Measurements from ENCODE around the gene MS4A6A. TPM values are rescaled to one million over a fixed set of nuclear protein-coding genes. Genes with fewer than 3 reads are reported as not detected.

MS4A6A gene
- total RNA-seq, 1 donor from 2014 or later = 42.1 TPM

DNA sequence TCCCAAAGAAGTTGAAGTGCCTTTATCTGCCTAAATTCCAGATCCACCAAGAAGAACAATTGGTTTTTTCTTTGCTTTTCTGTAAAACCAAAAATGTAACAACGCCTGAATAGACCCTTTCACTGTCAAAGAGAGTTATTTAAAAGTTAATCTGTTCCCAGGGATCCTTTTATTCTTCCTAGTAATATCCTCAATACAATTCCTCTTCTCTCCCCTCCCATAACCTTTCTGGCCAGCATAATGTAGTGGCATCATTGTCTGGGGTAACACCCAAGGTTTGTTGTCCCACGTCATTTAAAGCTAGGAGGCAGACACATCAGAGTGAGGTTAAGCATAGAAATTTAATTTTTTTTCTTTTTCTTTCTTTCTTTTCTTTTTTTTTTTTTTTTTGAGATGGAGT, 54.5 kb downstream of the MS4A6A start:
- no peaks in the 10 kb centered on the region for H3K36me3 ChIP-seq
- H3K4me1 ChIP-seq = no peaks in the 10 kb centered on the region
- no peak overlapping the region for H3K4me3 ChIP-seq
- no peak for DNase-seq
- H3K27ac ChIP-seq (replicated peaks) = no peak overlapping the region
- no peaks in the 10 kb centered on the region for H3K27me3 ChIP-seq (ENCODE audit: low read depth)
- intact Hi-C loops (cut with micrococcal nuclease) = no loop called here
- H3K9me3 ChIP-seq (replicated peaks) = no peaks in the 10 kb centered on the region
- TF ChIP-seq, protein P1, sequence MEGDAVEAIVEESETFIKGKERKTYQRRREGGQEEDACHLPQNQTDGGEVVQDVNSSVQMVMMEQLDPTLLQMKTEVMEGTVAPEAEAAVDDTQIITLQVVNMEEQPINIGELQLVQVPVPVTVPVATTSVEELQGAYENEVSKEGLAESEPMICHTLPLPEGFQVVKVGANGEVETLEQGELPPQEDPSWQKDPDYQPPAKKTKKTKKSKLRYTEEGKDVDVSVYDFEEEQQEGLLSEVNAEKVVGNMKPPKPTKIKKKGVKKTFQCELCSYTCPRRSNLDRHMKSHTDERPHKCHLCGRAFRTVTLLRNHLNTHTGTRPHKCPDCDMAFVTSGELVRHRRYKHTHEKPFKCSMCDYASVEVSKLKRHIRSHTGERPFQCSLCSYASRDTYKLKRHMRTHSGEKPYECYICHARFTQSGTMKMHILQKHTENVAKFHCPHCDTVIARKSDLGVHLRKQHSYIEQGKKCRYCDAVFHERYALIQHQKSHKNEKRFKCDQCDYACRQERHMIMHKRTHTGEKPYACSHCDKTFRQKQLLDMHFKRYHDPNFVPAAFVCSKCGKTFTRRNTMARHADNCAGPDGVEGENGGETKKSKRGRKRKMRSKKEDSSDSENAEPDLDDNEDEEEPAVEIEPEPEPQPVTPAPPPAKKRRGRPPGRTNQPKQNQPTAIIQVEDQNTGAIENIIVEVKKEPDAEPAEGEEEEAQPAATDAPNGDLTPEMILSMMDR (IDR thresholded peaks at IDR 0.05; ENCODE audit: borderline replicate concordance) = no peak

GRCh38 chr11:60127311-60127811, 55.5 kb downstream of the MS4A6A start:
- Histone ChIP-seq H3K9me3 (replicated peaks) (no peaks in the 10 kb centered on the region), H3K27me3 (ENCODE audit: low read depth) (no peaks in the 10 kb centered on the region), H3K27ac (replicated peaks) (no peak overlapping the region), H3K36me3 (no peaks in the 10 kb centered on the region), H3K4me1 (no peaks in the 10 kb centered on the region), H3K4me3 (no peak overlapping the region)
- TF ChIP-seq, protein P1 (IDR thresholded peaks at IDR 0.05; ENCODE audit: borderline replicate concordance) = no peak
- intact Hi-C loops (cut with micrococcal nuclease) = no loop called here
- no peak for DNase-seq

DNA sequence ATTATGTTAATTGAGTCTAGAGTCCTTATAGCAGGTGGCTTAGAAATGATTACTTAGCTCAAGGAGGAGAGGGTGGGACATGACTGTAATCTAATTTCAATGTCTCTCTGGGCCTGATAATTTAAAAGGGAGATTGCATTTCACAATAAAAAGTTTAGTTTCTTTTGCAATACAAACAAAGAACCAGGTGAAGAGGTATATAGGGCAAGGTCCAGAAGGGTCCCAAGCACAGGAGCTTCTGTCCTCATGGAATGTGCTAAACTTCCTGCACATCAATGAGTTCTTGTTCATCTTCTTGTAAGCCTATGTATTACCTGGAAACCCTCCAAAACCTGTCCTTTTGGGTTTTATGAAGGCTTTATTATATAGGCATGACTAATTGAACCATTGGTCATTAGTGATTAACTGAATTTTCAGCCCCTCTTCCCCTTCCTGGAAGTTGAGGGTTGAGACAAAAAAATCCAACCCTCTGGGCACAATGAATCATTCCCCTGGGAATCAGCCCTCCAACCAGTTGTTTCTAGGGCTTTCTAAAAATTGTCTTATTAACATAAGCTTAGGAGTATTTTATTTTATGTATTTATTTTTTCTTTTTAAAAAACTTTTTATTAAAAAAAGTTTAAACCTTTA, 56.8 kb downstream of the MS4A6A start:
- TF ChIP-seq, protein P1 (IDR thresholded peaks at IDR 0.05; ENCODE audit: borderline replicate concordance) = no peak
- H3K36me3 ChIP-seq = no peaks in the 10 kb centered on the region
- H3K27ac ChIP-seq (replicated peaks) = no peak overlapping the region
- intact Hi-C loops (cut with micrococcal nuclease) = no loop called here
- no peak overlapping the region for H3K4me3 ChIP-seq
- DNase-seq = no peak
- no peaks in the 10 kb centered on the region for H3K9me3 ChIP-seq (replicated peaks)
- no peaks in the 10 kb centered on the region for H3K4me1 ChIP-seq
- no peaks in the 10 kb centered on the region for H3K27me3 ChIP-seq (ENCODE audit: low read depth)

DNA sequence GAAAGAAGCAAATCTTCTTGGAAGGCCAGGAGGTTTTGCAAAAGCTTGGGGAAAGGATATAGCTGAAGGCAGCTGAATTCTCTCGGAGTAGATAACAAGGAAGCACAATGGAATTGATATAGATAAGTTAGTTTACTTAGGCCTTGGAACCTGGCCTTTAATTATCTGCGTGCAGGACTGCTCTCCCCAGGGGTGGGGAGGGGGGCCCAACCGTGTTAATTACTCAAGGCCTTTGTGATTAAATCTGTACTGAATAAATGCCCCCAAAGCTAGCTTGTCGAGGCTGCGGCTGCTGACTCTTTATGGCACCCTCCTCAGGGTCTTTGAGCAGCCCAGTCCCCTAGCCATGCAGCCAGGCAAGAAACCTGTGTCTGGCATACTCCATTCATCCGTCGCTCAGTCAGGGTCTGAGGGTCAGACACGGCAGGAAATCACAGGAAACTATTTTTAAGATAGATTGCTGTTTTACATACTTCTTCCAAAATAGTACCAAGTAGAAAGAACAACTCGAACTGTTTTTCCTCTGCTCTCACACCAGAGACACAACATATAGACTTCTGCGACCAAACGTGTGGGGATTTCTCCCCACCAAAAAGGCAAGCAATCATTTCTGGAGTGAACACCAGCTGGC, 58.0 kb downstream of the MS4A6A start:
- Histone ChIP-seq H3K36me3 (no peaks in the 10 kb centered on the region), H3K27me3 (ENCODE audit: low read depth) (no peaks in the 10 kb centered on the region), H3K27ac (replicated peaks) (no peak overlapping the region), H3K4me1 (no peaks in the 10 kb centered on the region), H3K9me3 (replicated peaks) (no peaks in the 10 kb centered on the region), H3K4me3 (no peak overlapping the region)
- intact Hi-C loops (cut with micrococcal nuclease) = no loop called here
- DNase-seq = no peak
- TF ChIP-seq, protein P1 (IDR thresholded peaks at IDR 0.05; ENCODE audit: borderline replicate concordance) = no peak

Small RNA genes within 50 kb of the gene (microRNA-seq; reads per million reads assigned to microRNA genes)
- not detected for gene MIR6503

Other genes with a start within 250 kb of the MS4A6A start
- not detected for gene OOSP1, start 244.7 kb downstream of the MS4A6A start, total RNA-seq
- gene OOSP4A, start 219.1 kb downstream of the MS4A6A start, total RNA-seq = not detected
- gene OOSP4B, start 165.9 kb downstream of the MS4A6A start, total RNA-seq = not detected
- gene OOSP2, start 142.7 kb downstream of the MS4A6A start, total RNA-seq = not detected
- gene MS4A3, start 126.4 kb downstream of the MS4A6A start, total RNA-seq = not detected
- gene MS4A2, start 94.4 kb downstream of the MS4A6A start, total RNA-seq = 0.41 TPM
- gene MS4A4E, start 60.1 kb upstream of the MS4A6A start, total RNA-seq = 0.93 TPM
- gene MS4A4A, start 97.6 kb upstream of the MS4A6A start, total RNA-seq = 13.9 TPM
- not detected for gene MS4A6E, start 144.2 kb upstream of the MS4A6A start, total RNA-seq
- gene MS4A7, start 195.4 kb upstream of the MS4A6A start, total RNA-seq = 13.1 TPM
- 1.1 TPM for gene MS4A14, start 213.4 kb upstream of the MS4A6A start, total RNA-seq
- gene MS4A5, start 246.5 kb upstream of the MS4A6A start, total RNA-seq = not detected

Data from left ventricle myocardium inferior (tissue), 1 donor.